IMR-90 (cell line): ENCODE results near the gene ETV6. TPM values are rescaled to one million over a fixed set of nuclear protein-coding genes. Genes with fewer than 3 reads are reported as not detected.

Source experiments
- ATAC-seq: fragments of 200-7000 bp; cut with Tn5 transposase; 2 replicates; pipeline ENCODE4 v1.9.1; 2020; ENCODE audit warnings: low read depth, mild to moderate bottlenecking, moderate library complexity
- BruUV-seq: library from RNA; stranded (reverse); fragments of 400-500 nt; replicated peaks from 2 replicates; lab custom pipeline; 2021; lab: Mats Ljungman, UMichigan
- CTCF ChIA-PET: fragments of 300-600 bp; formaldehyde crosslinking; extraction: SDS; loops from one replicate; lab custom pipeline; 2021; ENCODE audit warnings: antibody characterized with exemption; lab: Yijun Ruan, JAX
- POLR2A ChIA-PET: fragments of 300-600 bp; sonication (Branson Sonifier 250); formaldehyde crosslinking; loops from one replicate; lab custom pipeline; 2022; ENCODE audit warnings: antibody characterized with exemption; ENCODE audit not compliant: unreplicated experiment; lab: Charles Lee
- DNase-seq: peaks from one replicate; pipeline ENCODE4 v3.0.0; 2013
- H2AFZ ChIP-seq: replicated peaks from 2 replicates; pipeline ENCODE3; 2013; ENCODE audit warnings: low read length, mild to moderate bottlenecking; ENCODE audit not compliant: poor library complexity
- H2AK5ac ChIP-seq: 2 replicates; pipeline ENCODE4 v1.6.1; 2013; ENCODE audit warnings: low read depth, low read length, inconsistent platforms
- H2AK9ac ChIP-seq: replicated peaks from 2 replicates; pipeline ENCODE3; 2013; ENCODE audit warnings: mild to moderate bottlenecking, low read depth, low read length, moderate library complexity; ENCODE audit not compliant: poor library complexity
- H2BK120ac ChIP-seq: 2 replicates; pipeline ENCODE4 v1.6.1; 2013; ENCODE audit warnings: low read depth, low read length, inconsistent platforms
- H2BK15ac ChIP-seq: 3 replicates; pipeline ENCODE4 v1.6.1; 2013; ENCODE audit warnings: low read depth, low read length, inconsistent platforms
- H2BK20ac ChIP-seq: 2 replicates; pipeline ENCODE4 v1.6.1; 2013; ENCODE audit warnings: low read depth, mild to moderate bottlenecking, inconsistent platforms, low read length, moderate library complexity
- H2BK5ac ChIP-seq: 2 replicates; pipeline ENCODE4 v1.6.1; 2013; ENCODE audit warnings: mild to moderate bottlenecking, low read depth, low read length, inconsistent platforms; ENCODE audit not compliant: poor library complexity, severe bottlenecking
- H3K14ac ChIP-seq: replicated peaks from 2 replicates; pipeline ENCODE4 v1.6.1; 2013; ENCODE audit warnings: low read depth, low read length, inconsistent platforms
- H3K18ac ChIP-seq: 2 replicates; pipeline ENCODE4 v1.6.1; 2013; ENCODE audit warnings: low read depth, low read length, control low read depth
- H3K23ac ChIP-seq: 2 replicates; pipeline ENCODE4 v1.6.1; 2013; ENCODE audit warnings: low read depth, low read length, inconsistent platforms
- H3K27ac ChIP-seq: 2 replicates; pipeline ENCODE4 v1.5.1; 2013; ENCODE audit warnings: mild to moderate bottlenecking, control low read depth, low read length; ENCODE audit not compliant: insufficient read depth
- H3K27me3 ChIP-seq: 2 replicates; pipeline ENCODE4 v1.6.1; 2013; ENCODE audit warnings: low read length; ENCODE audit not compliant: control insufficient read depth, insufficient read depth
- H3K36me3 ChIP-seq: 2 replicates; pipeline ENCODE4 v1.6.1; 2013; ENCODE audit warnings: low read length, mixed read lengths; ENCODE audit not compliant: control insufficient read depth, insufficient read depth
- H3K4ac ChIP-seq: 2 replicates; pipeline ENCODE4 v1.6.1; 2013; ENCODE audit warnings: low read depth, low read length, inconsistent platforms
- H3K4me1 ChIP-seq: 2 replicates; pipeline ENCODE4 v1.6.1; 2013; ENCODE audit warnings: low read length, mixed read lengths; ENCODE audit not compliant: control insufficient read depth, insufficient read depth
- H3K4me2 ChIP-seq: 2 replicates; pipeline ENCODE4 v1.6.1; 2013; ENCODE audit warnings: low read depth, mild to moderate bottlenecking, control low read depth, low read length, moderate library complexity
- H3K4me3 ChIP-seq: 2 replicates; pipeline ENCODE4 v1.5.1; 2013; ENCODE audit warnings: low read depth, mild to moderate bottlenecking, control low read depth, low read length, moderate library complexity; ENCODE audit not compliant: insufficient read depth
- H3K56ac ChIP-seq: 2 replicates; pipeline ENCODE4 v1.6.1; 2013; ENCODE audit warnings: low read length, inconsistent platforms; ENCODE audit not compliant: insufficient read depth; ENCODE audit errors: extremely low read depth
- H3K79me1 ChIP-seq, 2 experiments: 2 replicates each; pipeline ENCODE4 v1.6.1; 2013; ENCODE audit warnings: low read length in 2 of 2, inconsistent platforms in 1 of 2, low read depth in 1 of 2
- H3K9ac ChIP-seq: 2 replicates; pipeline ENCODE4 v1.6.1; 2013; ENCODE audit warnings: low read depth, low read length, control low read depth
- H3K9me1 ChIP-seq: 2 replicates; pipeline ENCODE4 v1.6.1; 2013; ENCODE audit warnings: low read length, inconsistent platforms; ENCODE audit not compliant: insufficient read depth
- H3K9me3 ChIP-seq: 2 replicates; pipeline ENCODE4 v1.6.1; 2013; ENCODE audit warnings: low read length; ENCODE audit not compliant: control insufficient read depth, insufficient read depth
- H4K20me1 ChIP-seq: 2 replicates; pipeline ENCODE4 v1.6.1; 2013; ENCODE audit warnings: low read length, inconsistent platforms; ENCODE audit not compliant: insufficient read depth
- H4K5ac ChIP-seq: 2 replicates; pipeline ENCODE4 v1.6.1; 2013; ENCODE audit warnings: mild to moderate bottlenecking, low read depth, low read length, control low read depth
- H4K8ac ChIP-seq, 2 experiments: 2 replicates each; pipeline ENCODE4 v1.6.1; 2013; ENCODE audit warnings: low read depth in 2 of 2, low read length in 2 of 2, control low read depth in 1 of 2, inconsistent platforms in 1 of 2
- H4K91ac ChIP-seq: 2 replicates; pipeline ENCODE4 v1.6.1; 2013; ENCODE audit warnings: low read depth, low read length, inconsistent platforms; ENCODE audit not compliant: insufficient read depth
- CEBPB ChIP-seq: IDR thresholded peaks from 2 replicates; pipeline ENCODE4 v1.6.1; 2012; ENCODE audit warnings: low read depth, low read length, improper control_type of control experiment
- ELK1 ChIP-seq: fragments of 150-350 bp; IDR thresholded peaks from 2 replicates; pipeline ENCODE4 v1.6.1; 2016; ENCODE audit warnings: low read depth, mild to moderate bottlenecking, low read length, moderate library complexity, borderline replicate concordance
- FOS ChIP-seq: fragments of 150-350 bp; IDR thresholded peaks from 2 replicates; pipeline ENCODE4 v1.6.1; 2016; ENCODE audit warnings: low read depth, low read length
- MAZ ChIP-seq: IDR thresholded peaks from 2 replicates; pipeline ENCODE4 v1.6.1; 2012; ENCODE audit warnings: low read depth, mild to moderate bottlenecking, low read length, improper control_type of control experiment, moderate library complexity, borderline replicate concordance
- MXI1 ChIP-seq: IDR thresholded peaks from 2 replicates; pipeline ENCODE4 v1.6.1; 2012; ENCODE audit warnings: low read depth, mild to moderate bottlenecking, low read length, moderate library complexity, borderline replicate concordance
- RCOR1 ChIP-seq: IDR thresholded peaks from 2 replicates; pipeline ENCODE4 v1.6.1; 2012; ENCODE audit warnings: mild to moderate bottlenecking, low read length, improper control_type of control experiment; ENCODE audit not compliant: insufficient replicate concordance
- SMC3 ChIP-seq: fragments of 150-350 bp; IDR thresholded peaks from 2 replicates; pipeline ENCODE4 v1.6.1; 2016; ENCODE audit warnings: low read depth, mild to moderate bottlenecking, antibody characterized with exemption, low read length, moderate library complexity
- WGBS, 2 experiments: methylation state at CpG; one replicate each; pipeline versions ENCODE4 v1.1.5 to v1.1.7; 2013; ENCODE audit warnings: missing lambda C conversion rate in 2 of 2; ENCODE audit not compliant: insufficient read length in 1 of 2; ENCODE audit errors: extremely low coverage in 2 of 2; 5-methylcytosine and 5-hydroxymethylcytosine counted together
- dilution Hi-C: fragments of 300-500 bp; cut with HindIII; formaldehyde crosslinking; loops from one replicate; pipeline ENCODE4 v1.14.3; 2018; ENCODE audit warnings: low sequenced_read_pairs; ENCODE audit not compliant: unreplicated experiment
- in situ Hi-C: fragments of 300-500 bp; cut with MboI; formaldehyde crosslinking; loops from 3 replicates; pipeline ENCODE4 v1.14.3; 2019; ENCODE audit warnings: low sequenced_read_pairs, inconsistent platforms, mixed read lengths
- intact Hi-C: fragments of 100-400 bp; cut with micrococcal nuclease; formaldehyde crosslinking; loops from 2 replicates; pipeline ENCODE4 v1.10.0; 2022
- polyA plus RNA-seq, 3 experiments: library from polyadenylated mRNA; depleted of rRNA; stranded (reverse); fragments of >200 nt; gene quantifications; 2 replicates each; pipeline ENCODE4 v1.2.3, GENCODE V29; 2012; ENCODE audit warnings: low replicate concordance in 1 of 3
- total RNA-seq: library from RNA; depleted of rRNA; stranded (reverse); fragments of >200 nt; gene quantifications from 2 replicates; pipeline ENCODE4 v1.2.3, GENCODE V29; 2012

Gene ETV6
- total and polyA plus RNA-seq, 2 of the 4 experiments (the other 2 are of a cell fraction) = 8.4 to 9.9 TPM

- H3K4me2 ChIP-seq = no peak overlapping the region
- no peak overlapping the region for H3K4ac ChIP-seq
- H3K18ac ChIP-seq = no peak overlapping the region
- dilution Hi-C loops = no loop called here
- H3K14ac ChIP-seq = no peak overlapping the region
- ATAC-seq = no peak
- intact Hi-C loops = no loop called here
- H4K20me1 ChIP-seq = no peaks in the 10 kb centered on the region
- no CpG with 5 or more reads among the region's 2 CpGs for WGBS, 2 experiments
- TF ChIP-seq MXI1 (no peak), ELK1 (no peak), SMC3 (no peak), FOS (no peak), CEBPB (no peak), RCOR1 (no peak), MAZ (no peak)
- H3K9me1 ChIP-seq = no peaks in the 10 kb centered on the region
- no peak overlapping the region for H2BK120ac ChIP-seq
- no peak overlapping the region for H3K27ac ChIP-seq
- no peak overlapping the region for H2AFZ ChIP-seq
- no peak overlapping the region for H3K23ac ChIP-seq
- H4K91ac ChIP-seq = no peak overlapping the region
- no peaks in the 10 kb centered on the region for H3K36me3 ChIP-seq
- H3K27me3 ChIP-seq = no peaks in the 10 kb centered on the region
- no peak overlapping the region for H4K8ac ChIP-seq
- H3K56ac ChIP-seq = no peak overlapping the region
- no peaks in the 10 kb centered on the region for H3K9me3 ChIP-seq
- in situ Hi-C loops = no loop called here
- no peak overlapping the region for H3K4me3 ChIP-seq
- ChIA-PET POLR2A (no interaction called here), CTCF (no interaction called here)
- H2BK20ac ChIP-seq = no peak overlapping the region
- BruUV-seq = no TSS peak
- H2AK5ac ChIP-seq = no peak overlapping the region
- H3K4me1 ChIP-seq = no peaks in the 10 kb centered on the region
- no peak for DNase-seq
- H2BK15ac ChIP-seq = no peak overlapping the region
- H3K79me1 ChIP-seq = no peaks in the 10 kb centered on the region
- H2BK5ac ChIP-seq = no peak overlapping the region
- no peak overlapping the region for H4K5ac ChIP-seq
- H2AK9ac ChIP-seq = no peak overlapping the region
- no peak overlapping the region for H3K9ac ChIP-seq
These were observed 8.0 kb upstream of the ETV6 start for GRCh38 chr12:11641522-11641921.
